Measurements from ENCODE around the gene P2RY8.
A peak's percentile ranks its signal among the peaks of the same experiment; 100 is the strongest.

Gene P2RY8

GRCh38 chrX:1472975-1473374 is 64.0 kb downstream of the P2RY8 start:
- DNase-seq (ENCODE audit: extremely low read depth, low read depth), result no peak

DNA sequence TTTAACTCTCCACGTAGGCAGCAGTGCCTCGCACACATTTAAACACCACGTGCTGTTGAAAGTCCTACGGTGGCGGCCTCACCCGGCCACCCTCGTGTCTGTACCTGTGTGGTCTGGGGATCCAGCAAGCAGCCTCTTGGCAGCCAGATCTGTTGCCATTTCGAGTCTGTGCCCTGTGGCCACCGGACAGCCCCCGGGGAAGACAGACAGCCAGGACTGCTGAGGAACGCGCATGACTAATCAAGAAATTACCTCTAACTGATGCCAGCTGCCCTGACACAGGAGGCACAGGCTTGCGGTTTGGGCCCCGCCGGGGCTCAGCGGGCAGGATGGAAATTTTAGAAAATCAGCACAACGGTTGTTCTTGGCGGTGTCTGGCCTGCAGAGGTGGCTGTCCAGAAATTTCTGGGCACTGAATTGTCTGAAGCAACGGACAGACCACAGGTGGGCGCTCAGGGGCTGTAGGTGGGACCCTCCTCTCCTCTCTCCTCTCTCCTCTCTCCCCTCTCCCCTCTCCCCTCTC is 68.7 kb downstream of the P2RY8 start:
- TF ChIP-seq CTCF (IDR thresholded peaks at IDR 0.05; ENCODE audit: low read depth, low read length), result peak; percentile 0; the same call in 1 of the 2 replicates

More at GRCh38 chrX:1472975-1473374, 64.0 kb downstream of the P2RY8 start:
- TF ChIP-seq CTCF (IDR thresholded peaks at IDR 0.05; ENCODE audit: low read depth, low read length), result no peak

DNA sequence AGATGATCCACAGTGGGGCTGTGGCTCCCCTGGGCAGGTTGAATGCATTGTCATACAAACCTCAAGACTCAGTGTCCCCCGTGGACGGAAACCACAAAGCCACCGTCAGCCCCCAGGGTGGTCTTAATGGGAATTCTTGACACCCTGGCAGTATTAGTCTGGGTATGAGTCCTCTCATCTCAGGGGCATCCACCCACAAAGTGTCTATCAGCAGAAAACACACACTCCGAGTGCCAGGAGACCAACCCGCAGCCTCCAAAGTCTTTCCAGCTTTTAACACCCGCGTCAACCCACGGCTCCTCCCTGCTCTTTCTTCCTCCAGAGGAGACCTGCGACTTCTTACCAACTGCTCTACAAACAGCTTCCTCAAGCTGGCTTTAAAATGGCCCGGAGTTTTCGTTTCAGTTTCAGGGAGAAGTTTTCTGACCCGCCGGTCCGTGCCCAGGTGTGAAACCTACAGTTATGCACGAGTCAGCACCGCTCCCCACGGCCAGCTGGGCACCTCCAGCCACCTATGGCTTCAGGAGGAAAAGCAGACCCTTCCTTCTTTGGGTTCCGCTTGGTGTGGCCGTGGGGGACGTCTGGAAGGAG is 69.9 kb downstream of the P2RY8 start:
- TF ChIP-seq CTCF (IDR thresholded peaks at IDR 0.05; ENCODE audit: low read depth, low read length), result no peak
- DNase-seq (ENCODE audit: extremely low read depth, low read depth), result no peak

More for the DNA sequence above, 68.7 kb downstream of the P2RY8 start:
- peak; percentile 23 for DNase-seq (ENCODE audit: extremely low read depth, low read depth)

DNA sequence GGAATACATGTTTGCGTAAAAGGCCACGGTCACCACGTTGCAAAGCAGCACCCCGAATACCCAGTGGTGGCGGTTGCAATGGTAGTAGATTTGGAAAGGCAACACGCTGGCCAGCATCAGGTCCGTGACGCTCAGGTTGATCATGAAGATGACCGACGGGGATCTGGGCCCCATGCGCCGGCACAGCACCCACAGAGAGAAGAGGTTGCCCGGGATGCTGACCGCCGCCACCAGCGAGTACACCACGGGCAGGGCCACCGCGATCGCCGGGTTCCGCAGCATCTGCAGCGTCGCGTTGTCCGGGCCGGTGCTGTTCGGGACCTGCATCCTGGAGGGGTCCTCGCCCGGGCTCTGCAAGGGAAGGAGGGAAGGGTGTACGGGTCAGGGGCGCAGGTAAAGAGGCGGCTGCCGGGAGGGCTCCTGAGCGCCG is 70.7 kb downstream of the P2RY8 start:
- DNase-seq (ENCODE audit: extremely low read depth, low read depth), result no peak
- no peak for TF ChIP-seq CTCF (IDR thresholded peaks at IDR 0.05; ENCODE audit: low read depth, low read length)

- TF ChIP-seq CTCF (IDR thresholded peaks at IDR 0.05; ENCODE audit: low read depth, low read length), result no peak
- DNase-seq (ENCODE audit: extremely low read depth, low read depth), result no peak
Measured at GRCh38 chrX:1465286-1466231, 71.4 kb downstream of the P2RY8 start.

DNA sequence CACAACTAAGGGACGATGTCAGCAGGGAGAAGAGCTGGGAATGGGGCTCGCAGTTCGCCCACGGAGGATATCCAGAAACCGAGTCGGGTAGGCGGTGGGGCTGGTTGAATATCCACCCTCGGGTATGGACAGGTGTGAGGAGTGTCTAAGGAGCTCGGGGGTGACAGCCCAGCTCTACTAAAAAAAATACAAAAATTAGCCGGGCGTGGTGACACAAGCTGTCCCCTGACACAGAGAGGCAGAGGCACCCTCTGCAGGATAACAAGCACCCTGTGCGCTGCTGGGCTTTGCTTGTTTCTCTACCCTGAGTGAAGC is 72.1 kb downstream of the P2RY8 start:
- no peak for DNase-seq (ENCODE audit: extremely low read depth, low read depth)
- no peak for TF ChIP-seq CTCF (IDR thresholded peaks at IDR 0.05; ENCODE audit: low read depth, low read length)
